Measurements from ENCODE around the gene CCR7. TPM values are rescaled to one million over a fixed set of nuclear protein-coding genes. Genes with fewer than 3 reads are reported as not detected.
A peak's percentile ranks its signal among the peaks of the same experiment; 100 is the strongest.

Gene CCR7
- total RNA-seq, 1 donor from 2014 or later = not detected

- H3K27me3 ChIP-seq (ENCODE audit: insufficient read depth, low read length) = no peaks in the 10 kb centered on the region
- TF ChIP-seq CTCF (IDR thresholded peaks at IDR 0.05; ENCODE audit: insufficient read depth, low read depth, low read length) (no peak), EZH2 (IDR thresholded peaks at IDR 0.05; ENCODE audit: insufficient read depth, low read length) (no peak)
- H2AFZ ChIP-seq (ENCODE audit: low read depth, low read length) = no peak overlapping the region
- FAIRE-seq = no peak
- H3K4me2 ChIP-seq (ENCODE audit: low read length) = peak overlapping the region; percentile 1
- no peaks in the 10 kb centered on the region for H3K79me2 ChIP-seq (ENCODE audit: insufficient read depth, low read length)
- Mint-ChIP-seq H3K4me3 (ENCODE audit: unreplicated experiment) (no peak overlapping the region), H3K9me3 (ENCODE audit: unreplicated experiment) (peaks cover 1% of the 10 kb centered on the region), H3K4me1 (ENCODE audit: low read depth, unreplicated experiment) (peaks cover 24% of the 10 kb centered on the region), H3K27me3 (ENCODE audit: low read depth, unreplicated experiment) (peaks cover 6% of the 10 kb centered on the region), H3K36me3 (ENCODE audit: low read depth, unreplicated experiment) (no peaks in the 10 kb centered on the region), H3K27ac (ENCODE audit: unreplicated experiment) (no peak overlapping the region)
- DNase-seq (ENCODE audit: low read depth) = no peak
- no peak overlapping the region for H3K9ac ChIP-seq (ENCODE audit: low read length)
- H3K36me3 ChIP-seq (ENCODE audit: insufficient read depth, low read length) = no peaks in the 10 kb centered on the region
- no peak overlapping the region for H3K4me3 ChIP-seq (ENCODE audit: insufficient read depth, low read depth, low read length)
- H3K27ac ChIP-seq (ENCODE audit: low read depth, low read length) = no peak overlapping the region
- H3K9me3 ChIP-seq (ENCODE audit: insufficient read depth, low read depth, low read length) = no peaks in the 10 kb centered on the region
- peaks cover 33% of the 10 kb centered on the region for H3K4me1 ChIP-seq (ENCODE audit: insufficient read depth, low read length)
- no peaks in the 10 kb centered on the region for H4K20me1 ChIP-seq (ENCODE audit: insufficient read depth, low read length)
These were observed 26.2 kb downstream of the CCR7 start for GRCh38 chr17:40538936-40539705.

GRCh38 chr17:40538019-40538935 lies 27.0 kb downstream of the CCR7 start:
- no peaks in the 10 kb centered on the region for H3K79me2 ChIP-seq (ENCODE audit: insufficient read depth, low read length)
- Mint-ChIP-seq H3K4me1 (ENCODE audit: low read depth, unreplicated experiment) (peaks cover 30% of the 10 kb centered on the region), H3K27me3 (ENCODE audit: low read depth, unreplicated experiment) (peaks cover 6% of the 10 kb centered on the region), H3K9me3 (ENCODE audit: unreplicated experiment) (peaks cover 1% of the 10 kb centered on the region), H3K36me3 (ENCODE audit: low read depth, unreplicated experiment) (no peaks in the 10 kb centered on the region), H3K27ac (ENCODE audit: unreplicated experiment) (no peak overlapping the region), H3K4me3 (ENCODE audit: unreplicated experiment) (no peak overlapping the region)
- peaks cover 33% of the 10 kb centered on the region for H3K4me1 ChIP-seq (ENCODE audit: insufficient read depth, low read length)
- no peak overlapping the region for H2AFZ ChIP-seq (ENCODE audit: low read depth, low read length)
- no peak for FAIRE-seq
- peak overlapping the region; percentile 1 for H3K4me2 ChIP-seq (ENCODE audit: low read length)
- no peak for DNase-seq (ENCODE audit: low read depth)
- no peak overlapping the region for H3K4me3 ChIP-seq (ENCODE audit: insufficient read depth, low read depth, low read length)
- no peak for TF ChIP-seq CTCF (IDR thresholded peaks at IDR 0.05; ENCODE audit: insufficient read depth, low read depth, low read length)
- TF ChIP-seq EZH2 (IDR thresholded peaks at IDR 0.05; ENCODE audit: insufficient read depth, low read length) = no peak
- H3K27me3 ChIP-seq (ENCODE audit: insufficient read depth, low read length) = no peaks in the 10 kb centered on the region
- H3K27ac ChIP-seq (ENCODE audit: low read depth, low read length) = peak overlapping the region; percentile 18
- no peaks in the 10 kb centered on the region for H3K9me3 ChIP-seq (ENCODE audit: insufficient read depth, low read depth, low read length)
- no peaks in the 10 kb centered on the region for H4K20me1 ChIP-seq (ENCODE audit: insufficient read depth, low read length)
- no peak overlapping the region for H3K9ac ChIP-seq (ENCODE audit: low read length)
- no peaks in the 10 kb centered on the region for H3K36me3 ChIP-seq (ENCODE audit: insufficient read depth, low read length)

All from astrocyte (in vitro differentiated cells and primary cell).